Lower lobe of right lung (tissue), 2 donors: ENCODE measurements around the gene STIM1. TPM values are rescaled to one million over a fixed set of nuclear protein-coding genes. Genes with fewer than 3 reads are reported as not detected.

ENCODE experiments used
- ATAC-seq, 2 donors: fragments of 200-7000 bp; cut with Tn5 transposase; one replicate each; pipeline ENCODE4 v1.9.1; 2020 to 2022; ENCODE audit warnings: mild to moderate bottlenecking in 2 of 2, moderate library complexity in 2 of 2
- DNase-seq: peaks from one replicate; pipeline ENCODE4 v3.0.0-alpha.2; 2020
- H3K27ac ChIP-seq: fragments of 200-600 bp; one replicate; pipeline ENCODE4 v1.8.0; 2022
- H3K27me3 ChIP-seq: fragments of 200-600 bp; one replicate; pipeline ENCODE4 v1.8.0; 2022; ENCODE audit warnings: low read depth
- H3K36me3 ChIP-seq: fragments of 200-600 bp; one replicate; pipeline ENCODE4 v1.8.0; 2022; ENCODE audit warnings: mild to moderate bottlenecking
- H3K4me1 ChIP-seq: fragments of 200-600 bp; one replicate; pipeline ENCODE4 v1.8.0; 2022
- H3K4me3 ChIP-seq: fragments of 200-600 bp; one replicate; pipeline ENCODE4 v1.8.0; 2022; ENCODE audit warnings: mild to moderate bottlenecking
- H3K9me3 ChIP-seq: fragments of 200-600 bp; one replicate; pipeline ENCODE4 v1.8.0; 2022
- intact Hi-C: fragments of 100-400 bp; cut with DNase I; formaldehyde crosslinking; loops from one replicate; pipeline ENCODE4 v1.11.0; 2022
- total RNA-seq: library from RNA; stranded (reverse); fragmentation: NEBNext Ultra II Directional; extraction: Animal tissue kit (Norgen Biotek cat#: 25700); gene quantifications from one replicate; pipeline ENCODE4 v1.2.1, GENCODE V29; 2021
- TF ChIP-seq, protein P1 (sequence below): fragments of 200-600 bp; IDR thresholded peaks from one replicate; pipeline ENCODE4 v1.8.0; 2022; ENCODE audit warnings: antibody characterized with exemption, mild to moderate bottlenecking
- donor health status: DM: no; HTN: yes; CAD: no; lungs with severe emphysema.

STIM1 gene
- total RNA-seq, 1 donor from 2014 or later: 59.5 TPM

DNA sequence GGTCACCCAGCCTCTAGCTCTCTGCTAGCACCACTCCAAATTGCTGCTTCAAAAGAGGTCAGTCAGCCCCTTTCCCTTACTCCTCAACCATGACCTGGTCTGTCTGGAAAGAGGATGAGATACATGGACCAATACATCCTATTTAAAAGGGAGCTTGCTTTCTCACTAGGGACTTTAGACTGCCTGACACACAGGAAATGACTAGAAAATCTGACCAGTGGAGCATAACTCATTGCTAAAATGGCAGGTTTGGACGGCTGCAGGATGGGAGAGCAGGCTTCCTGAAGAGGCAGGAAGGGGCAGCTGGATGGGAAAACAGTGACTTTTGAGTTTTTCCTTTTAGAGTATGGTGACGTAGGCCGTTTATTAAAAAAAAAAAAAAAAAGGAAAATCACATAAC, 25.3 kb downstream of the STIM1 start:
- intact Hi-C loops: no loop called here
- H3K36me3 ChIP-seq: no peaks in the 10 kb centered on the region
- peaks cover 30% of the 10 kb centered on the region for H3K4me1 ChIP-seq
- peak overlapping the region; percentile 31 for H3K27ac ChIP-seq
- no peaks in the 10 kb centered on the region for H3K27me3 ChIP-seq
- H3K4me3 ChIP-seq: no peak overlapping the region
- DNase-seq (no peak), ATAC-seq (no peak)
- TF ChIP-seq, protein P1, sequence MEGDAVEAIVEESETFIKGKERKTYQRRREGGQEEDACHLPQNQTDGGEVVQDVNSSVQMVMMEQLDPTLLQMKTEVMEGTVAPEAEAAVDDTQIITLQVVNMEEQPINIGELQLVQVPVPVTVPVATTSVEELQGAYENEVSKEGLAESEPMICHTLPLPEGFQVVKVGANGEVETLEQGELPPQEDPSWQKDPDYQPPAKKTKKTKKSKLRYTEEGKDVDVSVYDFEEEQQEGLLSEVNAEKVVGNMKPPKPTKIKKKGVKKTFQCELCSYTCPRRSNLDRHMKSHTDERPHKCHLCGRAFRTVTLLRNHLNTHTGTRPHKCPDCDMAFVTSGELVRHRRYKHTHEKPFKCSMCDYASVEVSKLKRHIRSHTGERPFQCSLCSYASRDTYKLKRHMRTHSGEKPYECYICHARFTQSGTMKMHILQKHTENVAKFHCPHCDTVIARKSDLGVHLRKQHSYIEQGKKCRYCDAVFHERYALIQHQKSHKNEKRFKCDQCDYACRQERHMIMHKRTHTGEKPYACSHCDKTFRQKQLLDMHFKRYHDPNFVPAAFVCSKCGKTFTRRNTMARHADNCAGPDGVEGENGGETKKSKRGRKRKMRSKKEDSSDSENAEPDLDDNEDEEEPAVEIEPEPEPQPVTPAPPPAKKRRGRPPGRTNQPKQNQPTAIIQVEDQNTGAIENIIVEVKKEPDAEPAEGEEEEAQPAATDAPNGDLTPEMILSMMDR: no peak
- no peaks in the 10 kb centered on the region for H3K9me3 ChIP-seq

DNA sequence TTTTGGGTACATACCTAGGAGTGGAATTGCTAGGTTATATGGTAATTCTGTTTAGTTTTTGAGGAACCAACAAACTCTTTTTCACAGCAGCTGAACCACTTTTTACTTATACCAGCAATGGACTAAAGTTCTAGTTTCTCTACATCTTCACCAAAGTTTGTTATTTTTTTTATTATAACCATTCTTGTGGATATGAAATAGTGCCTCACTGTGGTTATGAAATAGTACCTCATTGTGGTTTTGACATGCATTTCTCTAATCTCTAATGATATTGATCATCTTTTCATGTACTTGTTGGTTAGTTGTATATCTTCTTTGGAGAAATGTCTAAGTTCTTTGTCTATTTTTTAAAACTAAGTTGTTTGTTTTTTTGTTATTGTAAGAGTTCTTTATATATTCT, 27.2 kb downstream of the STIM1 start:
- H3K27me3 ChIP-seq: no peaks in the 10 kb centered on the region
- H3K4me3 ChIP-seq: no peak overlapping the region
- no peak overlapping the region for H3K27ac ChIP-seq
- intact Hi-C loops: no loop called here
- H3K4me1 ChIP-seq: peaks cover 23% of the 10 kb centered on the region
- no peaks in the 10 kb centered on the region for H3K36me3 ChIP-seq
- TF ChIP-seq, protein P1: no peak
- ATAC-seq (no peak), DNase-seq (no peak)
- H3K9me3 ChIP-seq: no peaks in the 10 kb centered on the region

DNA sequence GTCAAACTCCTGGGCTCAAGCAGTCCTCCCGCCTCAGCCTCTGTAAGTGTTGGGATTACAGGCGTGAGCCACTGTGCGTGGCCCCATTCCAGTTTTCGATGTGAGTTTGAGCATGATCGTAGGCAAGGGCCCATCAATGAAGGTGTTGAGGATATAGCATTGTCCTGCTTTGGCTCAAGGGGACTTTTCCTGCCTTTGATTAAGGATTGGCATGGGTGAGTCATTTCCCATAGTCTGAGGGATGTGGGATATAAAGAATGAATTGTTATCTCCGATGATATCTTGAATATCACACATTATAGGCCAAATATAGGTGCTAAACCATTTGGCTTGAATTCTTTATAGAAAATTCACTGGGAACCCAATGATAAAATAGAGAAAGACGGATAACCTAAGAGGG, 30.4 kb downstream of the STIM1 start:
- Histone ChIP-seq H3K9me3 (no peaks in the 10 kb centered on the region), H3K4me1 (peaks cover 7% of the 10 kb centered on the region), H3K27me3 (no peaks in the 10 kb centered on the region), H3K4me3 (no peak overlapping the region), H3K27ac (no peak overlapping the region), H3K36me3 (no peaks in the 10 kb centered on the region)
- TF ChIP-seq, protein P1: no peak
- DNase-seq (no peak), ATAC-seq (no peak)
- intact Hi-C loops: no loop called here

DNA sequence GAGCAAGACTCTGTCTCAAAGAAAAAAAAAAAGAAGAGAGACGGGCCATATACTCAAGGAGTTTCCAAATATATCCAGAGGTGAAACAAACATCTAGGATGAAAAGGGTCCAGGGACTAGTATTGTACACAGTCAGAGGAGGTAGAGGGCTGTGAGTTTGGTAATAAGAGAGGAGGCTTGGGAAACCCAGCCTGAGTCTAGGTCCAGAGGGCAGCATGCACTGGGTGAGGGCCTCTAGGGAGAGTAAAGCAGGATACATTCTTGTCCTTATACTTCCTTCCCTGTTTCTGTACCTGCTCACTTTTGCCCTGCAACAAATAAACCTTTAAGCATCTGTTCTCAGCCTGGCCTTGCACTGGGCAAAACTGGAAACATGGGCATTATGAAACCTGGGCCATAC, 31.5 kb downstream of the STIM1 start:
- Histone ChIP-seq H3K4me3 (no peak overlapping the region), H3K27ac (no peak overlapping the region), H3K36me3 (no peaks in the 10 kb centered on the region), H3K4me1 (peaks cover 7% of the 10 kb centered on the region), H3K9me3 (no peaks in the 10 kb centered on the region), H3K27me3 (no peaks in the 10 kb centered on the region)
- intact Hi-C loops: no loop called here
- TF ChIP-seq, protein P1: no peak
- ATAC-seq (no peak), DNase-seq (no peak)

DNA sequence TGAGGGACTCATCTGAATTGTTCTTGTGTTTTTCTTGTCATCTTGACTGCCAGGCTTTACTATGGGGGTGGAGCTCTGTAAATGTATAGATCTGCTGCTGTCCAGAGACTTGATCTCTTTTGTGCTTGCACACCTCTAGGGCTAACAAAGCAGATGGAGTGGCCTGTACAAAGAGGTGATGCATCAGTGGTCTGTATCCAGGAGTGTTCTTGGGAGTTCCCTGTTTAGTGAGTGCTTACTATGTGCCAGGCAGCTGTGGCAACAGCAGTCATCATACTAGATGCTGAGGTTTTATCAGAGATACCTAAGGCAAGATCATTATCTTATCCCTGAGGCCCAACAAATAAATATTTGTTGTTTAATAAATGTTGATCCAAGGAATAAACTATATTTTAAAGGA, 33.4 kb downstream of the STIM1 start:
- intact Hi-C loops: no loop called here
- no peaks in the 10 kb centered on the region for H3K36me3 ChIP-seq
- ATAC-seq: no peak

More for the DNA sequence above, 33.4 kb downstream of the STIM1 start:
- Histone ChIP-seq H3K27ac (no peak overlapping the region), H3K4me1 (peaks cover 15% of the 10 kb centered on the region), H3K27me3 (no peaks in the 10 kb centered on the region), H3K4me3 (no peak overlapping the region), H3K9me3 (no peaks in the 10 kb centered on the region)
- DNase-seq: no peak
- TF ChIP-seq, protein P1: no peak
